ENCODE results near the gene C1QL1. TPM values are rescaled to one million over a fixed set of nuclear protein-coding genes. Genes with fewer than 3 reads are reported as not detected.
"Not testable (repeated sequence)": the region's sequence is repeated elsewhere in the genome, so short reads cannot be mapped to it uniquely, and the experiment has no call there.

C1QL1 gene
- total RNA-seq, 3 donors from 2014 or later, result not detected

GRCh38 chr17:44959821-44960531, 8.1 kb downstream of the C1QL1 start:
- Mint-ChIP-seq H3K4me3 (no peak overlapping the region), H3K4me1 (ENCODE audit: low read depth) (peaks cover 5% of the 10 kb centered on the region), H3K27me3 (ENCODE audit: low read depth) (peaks cover 66% of the 10 kb centered on the region), H3K9me3 (no peaks in the 10 kb centered on the region), H3K36me3 (ENCODE audit: insufficient read depth) (peaks cover 3% of the 10 kb centered on the region)
- peak; percentile 23 for DNase-seq
- ATAC-seq, result peak; percentile 69 to 70

GRCh38 chr17:44956998-44957981, 10.8 kb downstream of the C1QL1 start:
- no peak overlapping the region for H3K4me3 Mint-ChIP-seq
- ATAC-seq, result no peak
- H3K36me3 Mint-ChIP-seq (ENCODE audit: insufficient read depth), result no peaks in the 10 kb centered on the region
- H3K4me1 Mint-ChIP-seq (ENCODE audit: low read depth), result peaks cover 5% of the 10 kb centered on the region
- H3K9me3 Mint-ChIP-seq, result no peaks in the 10 kb centered on the region
- no peak for DNase-seq
- peaks cover 44% of the 10 kb centered on the region for H3K27me3 Mint-ChIP-seq (ENCODE audit: low read depth)

- no peaks in the 10 kb centered on the region for H3K9me3 Mint-ChIP-seq
- peaks cover 42% of the 10 kb centered on the region for H3K27me3 Mint-ChIP-seq (ENCODE audit: low read depth)
- H3K4me3 Mint-ChIP-seq, result no peak overlapping the region
- ATAC-seq (no peak), DNase-seq (no peak)
- H3K36me3 Mint-ChIP-seq (ENCODE audit: insufficient read depth), result no peaks in the 10 kb centered on the region
- peaks cover 5% of the 10 kb centered on the region for H3K4me1 Mint-ChIP-seq (ENCODE audit: low read depth)
These were observed 12.3 kb downstream of the C1QL1 start for GRCh38 chr17:44955674-44956425.

- DNase-seq, result no peak
- Mint-ChIP-seq H3K4me3 (no peak overlapping the region), H3K9me3 (no peaks in the 10 kb centered on the region), H3K27me3 (ENCODE audit: low read depth) (peaks cover 20% of the 10 kb centered on the region), H3K36me3 (ENCODE audit: insufficient read depth) (no peaks in the 10 kb centered on the region), H3K4me1 (ENCODE audit: low read depth) (peaks cover 4% of the 10 kb centered on the region)
- no peak for ATAC-seq
These were observed 15.1 kb downstream of the C1QL1 start for GRCh38 chr17:44952946-44953475.

DNA sequence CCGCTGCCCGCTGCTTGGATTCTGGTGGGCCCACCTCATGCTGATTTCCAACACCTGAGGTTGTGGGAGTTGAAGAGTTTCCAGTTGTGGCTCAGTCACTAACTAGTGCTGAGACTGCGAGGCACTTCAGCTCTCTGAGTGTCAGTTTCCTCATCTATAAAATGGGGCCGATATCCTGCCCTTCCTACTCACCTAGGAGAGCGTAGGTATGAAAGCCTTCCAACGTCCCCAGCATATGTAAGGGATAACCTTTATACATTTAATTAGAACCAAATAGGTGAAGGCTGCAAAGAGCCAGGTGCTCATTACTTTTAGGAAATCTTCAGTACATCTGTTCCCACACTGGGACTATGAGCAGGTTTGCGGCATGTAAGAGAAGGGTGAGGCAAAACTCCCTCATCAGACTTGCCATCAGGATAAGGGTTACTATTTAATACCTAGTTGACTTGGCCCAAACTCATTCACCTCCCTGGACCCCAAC, 19.7 kb downstream of the C1QL1 start:
- ATAC-seq, result no peak
- H3K9me3 Mint-ChIP-seq, result no peaks in the 10 kb centered on the region
- no peak for DNase-seq
- peak overlapping the region; percentile 90 for H3K4me3 Mint-ChIP-seq
- peaks cover 15% of the 10 kb centered on the region for H3K4me1 Mint-ChIP-seq (ENCODE audit: low read depth)
- no peaks in the 10 kb centered on the region for H3K36me3 Mint-ChIP-seq (ENCODE audit: insufficient read depth)
- peaks cover 3% of the 10 kb centered on the region for H3K27me3 Mint-ChIP-seq (ENCODE audit: low read depth)

DNA sequence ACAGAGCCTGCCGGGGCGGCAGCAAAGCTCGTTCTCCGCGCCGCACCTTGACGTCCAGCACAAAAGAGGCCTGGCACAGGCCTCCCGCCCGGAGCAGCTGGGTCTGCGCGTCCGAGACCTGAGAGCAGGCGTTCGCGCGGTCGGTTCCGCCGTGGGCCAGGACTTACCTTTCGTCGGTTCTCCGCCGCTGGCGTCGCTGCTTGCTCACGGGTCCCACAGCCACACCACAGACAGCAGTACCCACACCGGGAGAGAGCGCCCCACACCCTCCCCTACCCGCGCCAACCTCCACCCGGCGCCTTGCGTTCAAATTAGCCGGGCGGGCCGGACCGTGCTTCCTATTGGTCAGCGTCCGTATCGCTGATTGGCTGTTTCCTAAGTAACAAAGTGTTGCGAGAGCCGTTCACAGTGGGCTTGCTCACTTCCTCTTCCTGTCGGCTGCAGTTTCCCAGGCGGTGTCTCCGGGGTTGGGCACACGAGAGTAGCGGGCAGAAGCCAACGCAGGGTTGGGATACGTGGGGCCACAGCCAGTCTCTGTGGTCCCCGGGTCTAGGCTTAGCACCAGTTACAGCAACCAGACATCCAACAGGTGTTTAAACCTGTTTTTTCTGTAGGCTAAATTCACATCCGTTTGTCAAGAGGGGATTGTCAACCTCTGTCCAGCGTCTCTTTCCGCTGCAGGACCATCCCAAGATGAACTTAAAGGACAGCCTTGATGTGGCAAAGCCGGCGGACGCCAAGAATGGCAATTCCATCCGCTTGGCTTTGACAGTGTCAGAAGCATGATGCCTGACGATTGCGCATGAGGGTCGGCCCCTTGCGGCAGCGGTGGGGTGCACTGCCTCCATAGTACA, 20.4 kb downstream of the C1QL1 start, which contains the start of gene KIF18B:
Gene KIF18B, minus strand, starts transcription at position 313 of the 854 bp plus-strand sequence. CDS start 11,429 bp downstream, outside the sequence.
- ATAC-seq (peak; percentile 97), DNase-seq (peak; percentile 81)
- H3K4me1 Mint-ChIP-seq (ENCODE audit: low read depth), result peaks cover 15% of the 10 kb centered on the region
- no peaks in the 10 kb centered on the region for H3K36me3 Mint-ChIP-seq (ENCODE audit: insufficient read depth)
- peaks cover 3% of the 10 kb centered on the region for H3K27me3 Mint-ChIP-seq (ENCODE audit: low read depth)
- H3K9me3 Mint-ChIP-seq, result no peaks in the 10 kb centered on the region
- H3K4me3 Mint-ChIP-seq, result peak within 1 kb of the TSS; percentile 90

DNA sequence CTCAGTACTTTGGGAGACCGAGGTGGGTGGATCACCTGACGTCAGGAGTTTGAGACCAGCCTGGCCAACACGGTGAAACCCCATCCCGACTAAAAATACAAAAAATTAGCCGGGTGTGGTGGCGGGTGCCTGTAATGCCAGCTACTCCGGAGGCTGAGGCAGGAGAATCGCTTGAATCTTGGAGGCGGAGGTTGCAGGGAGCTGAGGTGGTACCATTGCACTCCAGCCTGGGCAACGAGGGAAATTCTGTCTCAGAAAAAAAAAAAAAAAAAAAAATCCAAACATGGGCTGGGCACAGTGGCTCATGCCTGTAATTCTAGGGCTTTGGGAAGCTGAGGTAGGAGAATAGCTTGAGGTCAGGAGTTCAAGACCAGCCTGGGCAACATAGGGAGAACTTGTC, 22.5 kb downstream of the C1QL1 start:
- not testable (repeated sequence) for H3K4me3 Mint-ChIP-seq; H3K27me3 Mint-ChIP-seq (ENCODE audit: low read depth); ATAC-seq; H3K9me3 Mint-ChIP-seq; DNase-seq; H3K36me3 Mint-ChIP-seq (ENCODE audit: insufficient read depth)
- H3K4me1 Mint-ChIP-seq (ENCODE audit: low read depth), result peaks cover 18% of the 10 kb centered on the region

- DNase-seq, result no peak
- H3K4me1 Mint-ChIP-seq (ENCODE audit: low read depth), result peaks cover 10% of the 10 kb centered on the region
- no peaks in the 10 kb centered on the region for H3K9me3 Mint-ChIP-seq
- no peaks in the 10 kb centered on the region for H3K36me3 Mint-ChIP-seq (ENCODE audit: insufficient read depth)
- no peak for ATAC-seq
- H3K4me3 Mint-ChIP-seq, result no peak overlapping the region
- H3K27me3 Mint-ChIP-seq (ENCODE audit: low read depth), result no peaks in the 10 kb centered on the region
These were observed 25.6 kb downstream of the C1QL1 start for GRCh38 chr17:44942456-44942855.

DNA sequence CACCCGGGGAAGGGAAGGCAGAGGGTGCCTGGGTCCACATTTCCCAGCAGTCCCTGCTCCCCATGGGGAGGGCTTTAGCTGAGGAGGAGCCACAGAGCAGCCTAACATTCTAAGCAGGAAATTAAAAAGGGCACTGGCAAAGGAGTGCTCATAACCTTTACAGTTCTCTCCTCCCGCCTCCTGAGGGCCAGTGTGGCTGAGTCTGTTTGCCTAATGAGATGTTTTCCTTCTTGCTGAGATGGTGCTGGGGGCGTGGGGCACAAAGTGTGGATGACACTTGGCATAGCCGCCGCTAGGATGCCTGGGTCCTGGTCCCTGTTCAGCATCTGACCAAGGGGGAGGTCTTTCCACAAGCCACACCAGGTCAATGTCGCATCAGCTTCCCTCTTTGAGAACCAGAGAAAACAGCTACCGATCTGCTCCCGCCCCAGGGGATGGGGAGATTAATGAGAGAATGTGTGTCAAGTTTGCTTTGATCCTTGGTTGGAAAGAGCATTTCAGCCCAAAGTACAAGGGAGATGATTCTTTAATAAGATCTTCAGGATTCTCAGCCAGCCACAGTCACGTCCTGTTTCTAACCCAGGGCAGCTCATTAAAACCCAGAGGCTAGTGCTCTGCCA, 26.3 kb downstream of the C1QL1 start:
- no peak for DNase-seq
- H3K4me1 Mint-ChIP-seq (ENCODE audit: low read depth), result peaks cover 10% of the 10 kb centered on the region
- H3K36me3 Mint-ChIP-seq (ENCODE audit: insufficient read depth), result no peaks in the 10 kb centered on the region
- no peak for ATAC-seq
- no peaks in the 10 kb centered on the region for H3K9me3 Mint-ChIP-seq
- no peak overlapping the region for H3K4me3 Mint-ChIP-seq
- H3K27me3 Mint-ChIP-seq (ENCODE audit: low read depth), result no peaks in the 10 kb centered on the region

DNA sequence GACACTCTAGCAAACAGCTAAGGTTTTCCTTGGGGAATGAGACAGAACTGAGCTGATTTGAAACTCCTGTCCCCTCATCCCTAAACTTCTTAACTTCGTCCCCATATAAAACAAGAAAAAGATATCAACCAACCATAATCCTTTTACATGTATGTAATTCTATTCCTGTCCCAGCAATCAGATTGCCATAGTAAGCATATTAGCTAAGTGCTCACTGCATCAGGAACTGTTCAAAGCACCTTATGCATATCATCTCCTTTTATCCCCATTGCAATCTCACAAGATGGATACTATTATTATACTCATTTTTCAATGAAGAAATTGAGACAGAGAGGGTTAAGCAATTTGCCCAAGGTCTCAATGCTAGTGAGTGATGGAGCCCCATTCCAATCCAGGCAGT, 27.3 kb downstream of the C1QL1 start:
- Mint-ChIP-seq H3K36me3 (ENCODE audit: insufficient read depth) (no peaks in the 10 kb centered on the region), H3K9me3 (no peaks in the 10 kb centered on the region), H3K4me1 (ENCODE audit: low read depth) (peaks cover 3% of the 10 kb centered on the region), H3K4me3 (no peak overlapping the region), H3K27me3 (ENCODE audit: low read depth) (no peaks in the 10 kb centered on the region)
- ATAC-seq (no peak), DNase-seq (no peak)

- DNase-seq, result no peak
- Mint-ChIP-seq H3K27me3 (ENCODE audit: low read depth) (no peaks in the 10 kb centered on the region), H3K4me1 (ENCODE audit: low read depth) (peaks cover 3% of the 10 kb centered on the region), H3K36me3 (ENCODE audit: insufficient read depth) (no peaks in the 10 kb centered on the region), H3K9me3 (no peaks in the 10 kb centered on the region), H3K4me3 (no peak overlapping the region)
- no peak for ATAC-seq
These were observed 27.8 kb downstream of the C1QL1 start for GRCh38 chr17:44940317-44940716.

DNA sequence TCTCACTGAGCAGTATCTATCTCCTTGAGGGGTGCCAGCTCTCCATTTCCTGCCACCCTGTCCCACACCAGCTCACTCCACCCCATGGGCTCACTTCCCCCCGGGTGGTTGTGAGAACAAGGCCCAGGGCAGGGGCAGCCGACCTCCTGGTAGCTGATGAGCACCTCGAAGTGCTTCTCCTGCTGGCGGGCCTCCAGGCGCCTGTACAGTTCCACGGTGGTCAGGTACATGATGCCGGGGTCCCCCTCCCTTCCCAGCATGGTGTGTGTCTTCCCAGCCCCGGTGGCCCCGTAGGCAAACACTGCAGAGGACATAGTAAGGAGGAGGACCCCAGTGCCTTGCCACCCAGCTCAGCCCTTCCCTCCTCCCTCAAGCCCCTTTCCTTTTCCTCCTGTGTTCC, 33.0 kb downstream of the C1QL1 start:
- Mint-ChIP-seq H3K36me3 (ENCODE audit: insufficient read depth) (no peaks in the 10 kb centered on the region), H3K9me3 (no peaks in the 10 kb centered on the region)
- no peak for DNase-seq

GRCh38 chr17:44934745-44935105, 33.4 kb downstream of the C1QL1 start:
- DNase-seq (no peak), ATAC-seq (no peak)
- Mint-ChIP-seq H3K4me3 (no peak overlapping the region), H3K9me3 (no peaks in the 10 kb centered on the region), H3K27me3 (ENCODE audit: low read depth) (no peaks in the 10 kb centered on the region), H3K4me1 (ENCODE audit: low read depth) (no peaks in the 10 kb centered on the region), H3K36me3 (ENCODE audit: insufficient read depth) (no peaks in the 10 kb centered on the region)

More for the DNA sequence above, 33.0 kb downstream of the C1QL1 start:
- no peak for ATAC-seq
- Mint-ChIP-seq H3K27me3 (ENCODE audit: low read depth) (no peaks in the 10 kb centered on the region), H3K4me3 (no peak overlapping the region), H3K4me1 (ENCODE audit: low read depth) (no peaks in the 10 kb centered on the region)
